A549 (cell line): ENCODE data around the gene LEF1. TPM values are rescaled to one million over a fixed set of nuclear protein-coding genes. Genes with fewer than 3 reads are reported as not detected.

Experiments used
- ATAC-seq, 2 experiments: fragments of 200-7000 bp in 1 of 2; fragments of >200 bp in 1 of 2; cut with Nextera tagmentation in 1 of 2; cut with Tn5 transposase in 1 of 2; 3 replicates each; pipeline versions ENCODE4 v1.8.0 to v1.9.1; 2018 to 2020; ENCODE audit warnings: mild to moderate bottlenecking in 1 of 2, moderate library complexity in 1 of 2
- CTCF ChIA-PET: fragments of 300-600 bp; sonication (Branson Sonifier 250); formaldehyde crosslinking; extraction: SDS; loops from one replicate; lab custom pipeline; 2021; ENCODE audit warnings: antibody characterized with exemption, inconsistent platforms; lab: Yijun Ruan, JAX
- POLR2A ChIA-PET: fragments of 350-600 bp; formaldehyde crosslinking; extraction: SDS; loops from one replicate; lab custom pipeline; 2021; ENCODE audit warnings: antibody characterized with exemption, inconsistent platforms; lab: Yijun Ruan, JAX
- DNase-seq, 2 experiments: peaks; one replicate each; pipeline versions ENCODE4 v3.0.0 to v3.0.0-alpha.2; 2011 to 2016; ENCODE audit warnings: low read depth in 1 of 2, low spot score in 1 of 2
- FAIRE-seq: peaks from 2 replicates; lab custom pipeline; 2011; peaks lifted over from hg19 to GRCh38; lab: Jason Lieb, UNC
- H3K27ac ChIP-seq, 2 experiments: fragments of >200 bp; sonication (Bioruptor Twin); formaldehyde crosslinking; 3 replicates each; pipeline ENCODE4 v1.5.1; 2016 to 2017
- H3K4me1 ChIP-seq: fragments of >200 bp; sonication (Bioruptor Twin); formaldehyde crosslinking; 3 replicates; pipeline ENCODE4 v1.6.1; 2016
- H3K4me2 ChIP-seq: fragments of >200 bp; sonication (Bioruptor Twin); formaldehyde crosslinking; 3 replicates; pipeline ENCODE4 v1.6.1; 2016
- H3K4me3 ChIP-seq: fragments of >200 bp; sonication (Bioruptor Twin); formaldehyde crosslinking; 3 replicates; pipeline ENCODE4 v1.5.1; 2016
- H3K9me3 ChIP-seq: fragments of >200 bp; sonication (Bioruptor Twin); formaldehyde crosslinking; 3 replicates; pipeline ENCODE4 v1.6.1; 2016
- ATOH8 ChIP-seq: fragments of 250-450 bp; sonication (Bioruptor Pico); IDR thresholded peaks from 2 replicates; pipeline ENCODE4 v1.5.0; 2020; ENCODE audit warnings: low read depth, mild to moderate bottlenecking, moderate library complexity
- BHLHE40 ChIP-seq: IDR thresholded peaks from 2 replicates; pipeline ENCODE4 v1.6.1; 2012; ENCODE audit warnings: low read depth, low read length, inconsistent platforms
- CBX8 ChIP-seq: fragments of 200-600 bp; sonication (generic); IDR thresholded peaks from 2 replicates; pipeline ENCODE4 v1.6.1; 2016
- CEBPB ChIP-seq, 2 experiments: fragments of >200 bp in 1 of 2; sonication (Bioruptor Twin) in 1 of 2; formaldehyde crosslinking in 1 of 2; IDR thresholded peaks; 2 replicates each; pipeline ENCODE4 v1.6.1; 2012 to 2016
- CHD2 ChIP-seq: fragments of 150-350 bp; IDR thresholded peaks from 2 replicates; pipeline ENCODE4 v1.6.1; 2014; ENCODE audit warnings: low read length; ENCODE audit not compliant: partially characterized antibody
- ELK1 ChIP-seq: fragments of 150-350 bp; IDR thresholded peaks from 2 replicates; pipeline ENCODE4 v1.6.1; 2014; ENCODE audit warnings: low read depth, mild to moderate bottlenecking, low read length
- GATA3 ChIP-seq: IDR thresholded peaks from 2 replicates; pipeline ENCODE4 v1.6.1; 2012; ENCODE audit warnings: borderline replicate concordance
- HDAC2 ChIP-seq: fragments of 200-600 bp; sonication (generic); IDR thresholded peaks from 2 replicates; pipeline ENCODE4 v1.6.1; 2016
- HOXB13 ChIP-seq: fragments of 250-450 bp; sonication (Bioruptor Pico); IDR thresholded peaks from 2 replicates; pipeline ENCODE4 v1.5.0; 2020; ENCODE audit warnings: low read depth, mild to moderate bottlenecking, moderate library complexity
- JUN ChIP-seq, 2 experiments: fragments of >200 bp; sonication (Bioruptor Twin); formaldehyde crosslinking; IDR thresholded peaks; 2 replicates in 1 of 2; 3 replicates in 1 of 2; pipeline ENCODE4 v1.6.1; 2016 to 2017
- MAFK ChIP-seq: fragments of 450-650 bp; IDR thresholded peaks from 2 replicates; pipeline ENCODE4 v1.6.1; 2014; ENCODE audit not compliant: partially characterized antibody
- MYC ChIP-seq: IDR thresholded peaks from 2 replicates; pipeline ENCODE4 v1.6.1; 2012; ENCODE audit warnings: mild to moderate bottlenecking, inconsistent platforms, low read length, improper control_type of control experiment, borderline replicate concordance
- NFE2L2 ChIP-seq: fragments of 150-350 bp; conservative IDR thresholded peaks from 2 replicates; pipeline ENCODE4 v1.6.1; 2014; ENCODE audit warnings: low read length
- NPAS2 ChIP-seq: fragments of 250-450 bp; sonication (Bioruptor Pico); IDR thresholded peaks from 2 replicates; pipeline ENCODE4 v1.8.0; 2022; ENCODE audit warnings: mild to moderate bottlenecking, moderate library complexity, borderline replicate concordance
- NR3C1 ChIP-seq: fragments of >200 bp; sonication (Bioruptor Twin); formaldehyde crosslinking; IDR thresholded peaks from 3 replicates; pipeline ENCODE4 v1.6.1; 2017
- PBX3 ChIP-seq: IDR thresholded peaks from 2 replicates; pipeline ENCODE4 v1.6.1; 2012
- SMC3 ChIP-seq: fragments of >200 bp; sonication (Bioruptor Twin); formaldehyde crosslinking; IDR thresholded peaks from 3 replicates; pipeline ENCODE4 v1.6.1; 2018; ENCODE audit warnings: inconsistent platforms
- SREBF2 ChIP-seq: fragments of 450-650 bp; IDR thresholded peaks from 2 replicates; pipeline ENCODE4 v1.6.1; 2014; ENCODE audit warnings: mild to moderate bottlenecking, moderate library complexity
- TP53 ChIP-seq: fragments of 250-450 bp; sonication (Bioruptor Pico); IDR thresholded peaks from 2 replicates; pipeline ENCODE4 v1.5.0; 2021; ENCODE audit warnings: mild to moderate bottlenecking, moderate library complexity
- ZC3H11A ChIP-seq: fragments of 450-650 bp; IDR thresholded peaks from 2 replicates; pipeline ENCODE4 v1.6.1; 2014; ENCODE audit warnings: antibody characterized with exemption, mild to moderate bottlenecking
- WGBS: methylation state at CpG from one replicate; pipeline ENCODE4 v1.1.6; 2017; ENCODE audit errors: missing lambda C conversion rate; 5-methylcytosine and 5-hydroxymethylcytosine counted together
- polyA plus RNA-seq, 4 experiments: library from polyadenylated mRNA; depleted of rRNA in 3 of 4; stranded (reverse); fragments of >200 nt; fragmentation: RNase III in 1 of 4; extraction: RNeasy Plus Mini Kit Qiagen cat#74134 plus additional on column Dnase treatment in 1 of 4; gene quantifications; 2 replicates in 3 of 4; 3 replicates in 1 of 4; pipeline ENCODE4 v1.2.3, GENCODE V29; 2011 to 2017
- TF ChIP-seq, protein P1 (sequence below): fragments of >200 bp; sonication (Bioruptor Twin); formaldehyde crosslinking; IDR thresholded peaks from 3 replicates; pipeline ENCODE4 v1.6.1; 2016
- TF ChIP-seq, protein P2 (sequence below): fragments of >200 bp; sonication (Bioruptor Twin); formaldehyde crosslinking; IDR thresholded peaks from 2 replicates; pipeline ENCODE4 v1.6.1; 2016

Gene LEF1
- polyA plus RNA-seq, 2 of the 4 experiments (the other 2 are of a cell fraction): not detected

DNA sequence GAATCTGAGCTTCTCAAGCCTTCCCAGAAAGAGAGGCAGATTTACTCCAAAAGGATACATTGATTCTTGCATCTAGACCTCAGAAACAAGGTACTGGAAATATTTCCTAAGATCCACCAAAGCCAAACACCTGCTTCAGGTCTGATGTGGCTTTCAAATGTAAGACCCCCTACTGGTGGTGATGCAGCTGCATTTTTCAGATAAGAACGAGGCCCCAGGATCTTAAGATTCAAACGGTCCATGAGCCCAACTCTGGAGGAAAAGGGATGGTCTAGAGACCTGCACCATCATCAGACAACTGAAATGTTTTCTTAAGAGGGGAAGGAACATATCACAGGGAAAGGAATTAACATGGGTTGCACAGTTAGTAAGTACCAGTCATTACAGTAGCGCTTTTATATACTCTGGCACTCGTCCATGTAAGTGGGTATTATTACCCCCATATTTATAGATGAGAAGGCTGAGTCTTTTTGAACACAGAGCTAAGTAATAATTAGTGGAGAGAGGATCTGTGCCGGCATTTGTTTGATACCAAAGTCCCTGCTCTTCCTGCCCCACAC lies 73.7 kb downstream of the LEF1 start:
- TF ChIP-seq JUN (IDR thresholded peaks at IDR 0.05) (no peak), SREBF2 (no peak), SMC3 (no peak), HOXB13 (CRISPR knock-in tag) (no peak), NFE2L2 (no peak), MYC (no peak), GATA3 (no peak), CHD2 (no peak), NR3C1 (no peak), BHLHE40 (no peak), NPAS2 (CRISPR knock-in tag) (no peak), HDAC2 (no peak), ATOH8 (no peak)
- TF ChIP-seq, protein P1, sequence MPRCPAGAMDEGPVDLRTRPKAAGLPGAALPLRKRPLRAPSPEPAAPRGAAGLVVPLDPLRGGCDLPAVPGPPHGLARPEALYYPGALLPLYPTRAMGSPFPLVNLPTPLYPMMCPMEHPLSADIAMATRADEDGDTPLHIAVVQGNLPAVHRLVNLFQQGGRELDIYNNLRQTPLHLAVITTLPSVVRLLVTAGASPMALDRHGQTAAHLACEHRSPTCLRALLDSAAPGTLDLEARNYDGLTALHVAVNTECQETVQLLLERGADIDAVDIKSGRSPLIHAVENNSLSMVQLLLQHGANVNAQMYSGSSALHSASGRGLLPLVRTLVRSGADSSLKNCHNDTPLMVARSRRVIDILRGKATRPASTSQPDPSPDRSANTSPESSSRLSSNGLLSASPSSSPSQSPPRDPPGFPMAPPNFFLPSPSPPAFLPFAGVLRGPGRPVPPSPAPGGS: no peak
- TF ChIP-seq, all 56 proteins: peak for 0
- WGBS: 28% methylated on average over 5 of the region's 5 CpGs
- ChIA-PET POLR2A (no interaction called here), CTCF (no interaction called here)
- Histone ChIP-seq H3K9me3 (no peaks in the 10 kb centered on the region), H3K27ac (no peak overlapping the region), H3K4me1 (no peaks in the 10 kb centered on the region), H3K4me2 (no peak overlapping the region), H3K4me3 (no peak overlapping the region)
- ATAC-seq (no peak), DNase-seq (no peak), FAIRE-seq (no peak)

GRCh38 chr4:108094131-108094530 lies 74.6 kb downstream of the LEF1 start:
- WGBS: 0% methylated on average over 2 of the region's 2 CpGs
- FAIRE-seq (no peak), ATAC-seq (no peak)
- ChIA-PET POLR2A (no interaction called here), CTCF (no interaction called here)
- H3K4me3 ChIP-seq: no peak overlapping the region
- no peaks in the 10 kb centered on the region for H3K4me1 ChIP-seq
- TF ChIP-seq, protein P2, sequence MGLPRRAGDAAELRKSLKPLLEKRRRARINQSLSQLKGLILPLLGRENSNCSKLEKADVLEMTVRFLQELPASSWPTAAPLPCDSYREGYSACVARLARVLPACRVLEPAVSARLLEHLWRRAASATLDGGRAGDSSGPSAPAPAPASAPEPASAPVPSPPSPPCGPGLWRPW: no peak
- no peak for TF ChIP-seq NPAS2 (CRISPR knock-in tag)
- TF ChIP-seq, all 56 proteins: peak for 0
- Histone ChIP-seq H3K9me3 (no peaks in the 10 kb centered on the region), H3K27ac (no peak overlapping the region), H3K4me2 (no peak overlapping the region)
- no peak for DNase-seq

GRCh38 chr4:108092288-108092687 lies 76.4 kb downstream of the LEF1 start:
- POLR2A ChIA-PET: no interaction called here
- CTCF ChIA-PET: no interaction called here
- no peak overlapping the region for H3K27ac ChIP-seq
- TF ChIP-seq TP53 (CRISPR knock-in tag) (no peak), PBX3 (no peak), CEBPB (IDR thresholded peaks at IDR 0.05) (no peak), ZC3H11A (no peak), CBX8 (no peak), ELK1 (no peak), MAFK (no peak)
- H3K4me1 ChIP-seq: no peaks in the 10 kb centered on the region
- H3K4me2 ChIP-seq: no peak overlapping the region
- H3K4me3 ChIP-seq: no peak overlapping the region
- ATAC-seq (no peak), FAIRE-seq (no peak), DNase-seq (no peak)
- WGBS: 65% methylated on average over 2 of the region's 2 CpGs
- no peaks in the 10 kb centered on the region for H3K9me3 ChIP-seq
